ENCODE results near the gene MYO16.
A peak's percentile ranks its signal among the peaks of the same experiment; 100 is the strongest.

The MYO16 gene

GRCh38 chr13:108812661-108813060, 183.2 kb downstream of the MYO16 start:
- DNase-seq: no peak

GRCh38 chr13:108813587-108814170, 184.3 kb downstream of the MYO16 start:
- DNase-seq: no peak

- DNase-seq: no peak
These were observed 187.0 kb downstream of the MYO16 start for GRCh38 chr13:108816375-108816774.

- DNase-seq: no peak
These were observed 198.2 kb downstream of the MYO16 start for GRCh38 chr13:108827646-108828045.

GRCh38 chr13:108828086-108828815, 198.8 kb downstream of the MYO16 start:
- DNase-seq: no peak

GRCh38 chr13:108830916-108831315, 201.5 kb downstream of the MYO16 start:
- DNase-seq: no peak

- DNase-seq: no peak
These were observed 204.1 kb downstream of the MYO16 start for GRCh38 chr13:108833531-108833930.

- no peak for DNase-seq
These were observed 204.8 kb downstream of the MYO16 start for GRCh38 chr13:108834193-108834592.

GRCh38 chr13:108835083-108835482, 205.7 kb downstream of the MYO16 start:
- no peak for DNase-seq

- no peak for DNase-seq
These were observed 221.3 kb downstream of the MYO16 start for GRCh38 chr13:108850691-108851090.

- DNase-seq: no peak
These were observed 222.2 kb downstream of the MYO16 start for GRCh38 chr13:108851660-108852059.

- no peak for DNase-seq
These were observed 223.6 kb downstream of the MYO16 start for GRCh38 chr13:108853031-108853430.

- DNase-seq: no peak
These were observed 226.5 kb downstream of the MYO16 start for GRCh38 chr13:108855737-108856387.

GRCh38 chr13:108858676-108859075, 229.3 kb downstream of the MYO16 start:
- DNase-seq: no peak

GRCh38 chr13:108859197-108860012, 230.0 kb downstream of the MYO16 start:
- no peak for DNase-seq

- no peak for DNase-seq
These were observed 231.0 kb downstream of the MYO16 start for GRCh38 chr13:108860418-108860817.

GRCh38 chr13:108877300-108877699, 247.9 kb downstream of the MYO16 start:
- no peak for DNase-seq

GRCh38 chr13:108878732-108879131, 249.3 kb downstream of the MYO16 start:
- DNase-seq: no peak

GRCh38 chr13:108889324-108889984, 260.0 kb downstream of the MYO16 start:
- no peak for DNase-seq

- DNase-seq: no peak
These were observed 265.9 kb downstream of the MYO16 start for GRCh38 chr13:108895220-108895704.

- peak in 1 of 2 donors; percentile 13 for DNase-seq
These were observed 268.5 kb downstream of the MYO16 start for GRCh38 chr13:108897955-108898354.

GRCh38 chr13:108902405-108903155, 273.2 kb downstream of the MYO16 start:
- no peak for DNase-seq
